Glutamatergic neuron (in vitro differentiated cells): Measurements from ENCODE around the gene XCL1. TPM values are rescaled to one million over a fixed set of nuclear protein-coding genes. Genes with fewer than 3 reads are reported as not detected.

Experiments used
- DNase-seq: peaks from one replicate; pipeline ENCODE4 v3.0.0; 2022
- H3K27ac Mint-ChIP-seq: one replicate; pipeline ENCODE4 v1.8.0; 2020; ENCODE audit warnings: mild to moderate bottlenecking, mixed read lengths, inconsistent platforms; ENCODE audit not compliant: unreplicated experiment
- H3K27me3 Mint-ChIP-seq: one replicate; pipeline ENCODE4 v1.8.0; 2020; ENCODE audit warnings: mild to moderate bottlenecking, moderate library complexity, mixed read lengths, inconsistent platforms; ENCODE audit not compliant: unreplicated experiment
- H3K36me3 Mint-ChIP-seq: one replicate; pipeline ENCODE4 v1.8.0; 2020; ENCODE audit warnings: mild to moderate bottlenecking, mixed read lengths, inconsistent platforms; ENCODE audit not compliant: unreplicated experiment
- H3K4me1 Mint-ChIP-seq: one replicate; pipeline ENCODE4 v1.8.0; 2020; ENCODE audit warnings: mild to moderate bottlenecking, low read depth, mixed read lengths, inconsistent platforms; ENCODE audit not compliant: unreplicated experiment
- H3K4me3 Mint-ChIP-seq: one replicate; pipeline ENCODE4 v1.8.0; 2020; ENCODE audit warnings: mild to moderate bottlenecking, mixed read lengths, inconsistent platforms; ENCODE audit not compliant: unreplicated experiment
- H3K9me3 Mint-ChIP-seq: one replicate; pipeline ENCODE4 v1.8.0; 2020; ENCODE audit warnings: mild to moderate bottlenecking, moderate library complexity, mixed read lengths, inconsistent platforms; ENCODE audit not compliant: unreplicated experiment
- CTCF ChIP-seq: fragments of 200-600 bp; sonication (generic); IDR thresholded peaks from one replicate; pipeline ENCODE4 v1.5.0; 2021; ENCODE audit not compliant: partially characterized antibody, unreplicated experiment
- total RNA-seq: library from RNA; stranded (reverse); fragmentation: NEBNext Ultra II Directional; extraction: Animal tissue kit (Norgen Biotek cat#: 25700); gene quantifications from one replicate; pipeline ENCODE4 v1.2.1, GENCODE V29; 2021; ENCODE audit not compliant: unreplicated experiment

The XCL1 gene
- total RNA-seq, 1 donor from 2014 or later: not detected

GRCh38 chr1:168617974-168618750 lies 41.8 kb downstream of the XCL1 start:
- TF ChIP-seq CTCF: no peak
- H3K27me3 Mint-ChIP-seq: peaks cover 2% of the 10 kb centered on the region
- no peaks in the 10 kb centered on the region for H3K9me3 Mint-ChIP-seq
- DNase-seq: no peak
- no peaks in the 10 kb centered on the region for H3K36me3 Mint-ChIP-seq
- H3K4me3 Mint-ChIP-seq: no peak overlapping the region
- H3K27ac Mint-ChIP-seq: no peak overlapping the region
- H3K4me1 Mint-ChIP-seq: peaks cover 18% of the 10 kb centered on the region

GRCh38 chr1:168618886-168619285 lies 42.5 kb downstream of the XCL1 start:
- H3K9me3 Mint-ChIP-seq: no peaks in the 10 kb centered on the region
- peaks cover 13% of the 10 kb centered on the region for H3K4me1 Mint-ChIP-seq
- no peaks in the 10 kb centered on the region for H3K36me3 Mint-ChIP-seq
- H3K4me3 Mint-ChIP-seq: no peak overlapping the region
- no peak for TF ChIP-seq CTCF
- no peak for DNase-seq
- peaks cover 2% of the 10 kb centered on the region for H3K27me3 Mint-ChIP-seq
- no peak overlapping the region for H3K27ac Mint-ChIP-seq

- TF ChIP-seq CTCF: no peak
These were observed 45.0 kb downstream of the XCL1 start for GRCh38 chr1:168621356-168621755.

GRCh38 chr1:168623003-168623828 lies 46.8 kb downstream of the XCL1 start:
- no peak for DNase-seq
- no peak overlapping the region for H3K4me3 Mint-ChIP-seq
- H3K9me3 Mint-ChIP-seq: no peaks in the 10 kb centered on the region
- H3K36me3 Mint-ChIP-seq: no peaks in the 10 kb centered on the region
- TF ChIP-seq CTCF: no peak
- H3K4me1 Mint-ChIP-seq: peaks cover 2% of the 10 kb centered on the region
- no peak overlapping the region for H3K27ac Mint-ChIP-seq
- peaks cover 2% of the 10 kb centered on the region for H3K27me3 Mint-ChIP-seq

More at GRCh38 chr1:168621356-168621755, 45.0 kb downstream of the XCL1 start:
- H3K4me1 Mint-ChIP-seq: peaks cover 2% of the 10 kb centered on the region
- no peak for DNase-seq
- H3K4me3 Mint-ChIP-seq: no peak overlapping the region
- no peak overlapping the region for H3K27ac Mint-ChIP-seq
- H3K36me3 Mint-ChIP-seq: no peaks in the 10 kb centered on the region
- H3K27me3 Mint-ChIP-seq: peaks cover 2% of the 10 kb centered on the region
- H3K9me3 Mint-ChIP-seq: no peaks in the 10 kb centered on the region

GRCh38 chr1:168623831-168624230 lies 47.4 kb downstream of the XCL1 start:
- no peak for DNase-seq
- Mint-ChIP-seq H3K27me3 (peaks cover 2% of the 10 kb centered on the region), H3K4me3 (no peak overlapping the region), H3K4me1 (peaks cover 2% of the 10 kb centered on the region), H3K9me3 (no peaks in the 10 kb centered on the region), H3K36me3 (no peaks in the 10 kb centered on the region), H3K27ac (no peak overlapping the region)
- no peak for TF ChIP-seq CTCF
